A549 (cell line): ENCODE data around the gene ERLIN1. TPM values are rescaled to one million over a fixed set of nuclear protein-coding genes. Genes with fewer than 3 reads are reported as not detected.

ENCODE experiments used
- ATAC-seq, 2 experiments: fragments of 200-7000 bp in 1 of 2; fragments of >200 bp in 1 of 2; cut with Nextera tagmentation in 1 of 2; cut with Tn5 transposase in 1 of 2; 3 replicates each; pipeline versions ENCODE4 v1.8.0 to v1.9.1; 2018 to 2020; ENCODE audit warnings: mild to moderate bottlenecking in 1 of 2, moderate library complexity in 1 of 2
- CTCF ChIA-PET: fragments of 300-600 bp; sonication (Branson Sonifier 250); formaldehyde crosslinking; extraction: SDS; loops from one replicate; lab custom pipeline; 2021; ENCODE audit warnings: antibody characterized with exemption, inconsistent platforms; lab: Yijun Ruan, JAX
- POLR2A ChIA-PET: fragments of 350-600 bp; formaldehyde crosslinking; extraction: SDS; loops from one replicate; lab custom pipeline; 2021; ENCODE audit warnings: antibody characterized with exemption, inconsistent platforms; lab: Yijun Ruan, JAX
- DNase-seq, 2 experiments: peaks; one replicate each; pipeline versions ENCODE4 v3.0.0 to v3.0.0-alpha.2; 2011 to 2016; ENCODE audit warnings: low read depth in 1 of 2, low spot score in 1 of 2
- FAIRE-seq: peaks from 2 replicates; lab custom pipeline; 2011; peaks lifted over from hg19 to GRCh38; lab: Jason Lieb, UNC
- H3K27ac ChIP-seq, 2 experiments: fragments of >200 bp; sonication (Bioruptor Twin); formaldehyde crosslinking; 3 replicates each; pipeline ENCODE4 v1.5.1; 2016 to 2017
- H3K4me1 ChIP-seq: fragments of >200 bp; sonication (Bioruptor Twin); formaldehyde crosslinking; 3 replicates; pipeline ENCODE4 v1.6.1; 2016
- H3K4me2 ChIP-seq: fragments of >200 bp; sonication (Bioruptor Twin); formaldehyde crosslinking; 3 replicates; pipeline ENCODE4 v1.6.1; 2016
- H3K4me3 ChIP-seq: fragments of >200 bp; sonication (Bioruptor Twin); formaldehyde crosslinking; 3 replicates; pipeline ENCODE4 v1.5.1; 2016
- H3K9me3 ChIP-seq: fragments of >200 bp; sonication (Bioruptor Twin); formaldehyde crosslinking; 3 replicates; pipeline ENCODE4 v1.6.1; 2016
- CBX2 ChIP-seq: fragments of 200-600 bp; sonication (generic); IDR thresholded peaks from 2 replicates; pipeline ENCODE4 v1.6.1; 2016; ENCODE audit warnings: low read depth, mild to moderate bottlenecking, borderline replicate concordance
- CEBPB ChIP-seq, 2 experiments: fragments of >200 bp in 1 of 2; sonication (Bioruptor Twin) in 1 of 2; formaldehyde crosslinking in 1 of 2; IDR thresholded peaks; 2 replicates each; pipeline ENCODE4 v1.6.1; 2012 to 2016
- CHD2 ChIP-seq: fragments of 150-350 bp; IDR thresholded peaks from 2 replicates; pipeline ENCODE4 v1.6.1; 2014; ENCODE audit warnings: low read length; ENCODE audit not compliant: partially characterized antibody
- EHF ChIP-seq: fragments of 250-450 bp; sonication (Bioruptor Pico); IDR thresholded peaks from 2 replicates; pipeline ENCODE4 v1.5.0; 2020; ENCODE audit warnings: mild to moderate bottlenecking
- EHMT2 ChIP-seq: fragments of 200-600 bp; sonication (generic); IDR thresholded peaks from 2 replicates; pipeline ENCODE4 v1.6.1; 2016; ENCODE audit warnings: antibody characterized with exemption, low read depth, mild to moderate bottlenecking, moderate library complexity
- EP300 ChIP-seq, 2 experiments: fragments of >200 bp; sonication (Bioruptor Twin); formaldehyde crosslinking; IDR thresholded peaks; 2 replicates in 1 of 2; 3 replicates in 1 of 2; pipeline ENCODE4 v1.6.1; 2016 to 2017
- HOXA7 ChIP-seq: fragments of 250-450 bp; sonication (Bioruptor Pico); IDR thresholded peaks from 2 replicates; pipeline ENCODE4 v1.5.0; 2020; ENCODE audit warnings: mild to moderate bottlenecking, moderate library complexity
- HOXB13 ChIP-seq: fragments of 250-450 bp; sonication (Bioruptor Pico); IDR thresholded peaks from 2 replicates; pipeline ENCODE4 v1.5.0; 2020; ENCODE audit warnings: low read depth, mild to moderate bottlenecking, moderate library complexity
- HOXB5 ChIP-seq: fragments of 250-450 bp; sonication (Bioruptor Pico); IDR thresholded peaks from 2 replicates; pipeline ENCODE4 v1.5.0; 2020; ENCODE audit warnings: mild to moderate bottlenecking, moderate library complexity
- JUN ChIP-seq, 2 experiments: fragments of >200 bp; sonication (Bioruptor Twin); formaldehyde crosslinking; IDR thresholded peaks; 2 replicates in 1 of 2; 3 replicates in 1 of 2; pipeline ENCODE4 v1.6.1; 2016 to 2017
- KDM5A ChIP-seq: fragments of 200-600 bp; sonication (generic); IDR thresholded peaks from 2 replicates; pipeline ENCODE4 v1.6.1; 2016; ENCODE audit warnings: antibody characterized with exemption, mild to moderate bottlenecking
- MAZ ChIP-seq: fragments of 150-350 bp; IDR thresholded peaks from 2 replicates; pipeline ENCODE4 v1.6.1; 2014; ENCODE audit warnings: antibody characterized with exemption, low read depth, low read length, borderline replicate concordance
- MYC ChIP-seq: IDR thresholded peaks from 2 replicates; pipeline ENCODE4 v1.6.1; 2012; ENCODE audit warnings: mild to moderate bottlenecking, inconsistent platforms, low read length, improper control_type of control experiment, borderline replicate concordance
- NFE2L2 ChIP-seq: fragments of 150-350 bp; conservative IDR thresholded peaks from 2 replicates; pipeline ENCODE4 v1.6.1; 2014; ENCODE audit warnings: low read length
- PHF8 ChIP-seq: fragments of 200-600 bp; sonication (generic); IDR thresholded peaks from 2 replicates; pipeline ENCODE4 v1.6.1; 2016; ENCODE audit warnings: low read depth, mild to moderate bottlenecking, antibody characterized with exemption, moderate library complexity, borderline replicate concordance
- RAD21 ChIP-seq, 2 experiments: fragments of >200 bp in 1 of 2; sonication (Bioruptor Twin) in 1 of 2; formaldehyde crosslinking in 1 of 2; IDR thresholded peaks in 1 of 2; conservative IDR thresholded peaks in 1 of 2; 2 replicates in 1 of 2; 3 replicates in 1 of 2; pipeline ENCODE4 v1.6.1; 2012 to 2018; ENCODE audit warnings: inconsistent platforms in 1 of 2
- TFCP2L1 ChIP-seq: fragments of 250-450 bp; sonication (Bioruptor Pico); IDR thresholded peaks from 2 replicates; pipeline ENCODE4 v1.5.0; 2021; ENCODE audit warnings: mild to moderate bottlenecking
- ZC3H11A ChIP-seq: fragments of 450-650 bp; IDR thresholded peaks from 2 replicates; pipeline ENCODE4 v1.6.1; 2014; ENCODE audit warnings: antibody characterized with exemption, mild to moderate bottlenecking
- ZNF302 ChIP-seq: fragments of 250-450 bp; sonication (Bioruptor Pico); IDR thresholded peaks from 2 replicates; pipeline ENCODE4 v1.9.0; 2021; ENCODE audit warnings: inconsistent platforms, mild to moderate bottlenecking, moderate library complexity
- WGBS: methylation state at CpG from one replicate; pipeline ENCODE4 v1.1.6; 2017; ENCODE audit errors: missing lambda C conversion rate; 5-methylcytosine and 5-hydroxymethylcytosine counted together
- polyA plus RNA-seq, 4 experiments: library from polyadenylated mRNA; depleted of rRNA in 3 of 4; stranded (reverse); fragments of >200 nt; fragmentation: RNase III in 1 of 4; extraction: RNeasy Plus Mini Kit Qiagen cat#74134 plus additional on column Dnase treatment in 1 of 4; gene quantifications; 2 replicates in 3 of 4; 3 replicates in 1 of 4; pipeline ENCODE4 v1.2.3, GENCODE V29; 2011 to 2017
- TF ChIP-seq, protein P1 (sequence below): IDR thresholded peaks from 2 replicates; pipeline ENCODE4 v1.6.1; 2012
- TF ChIP-seq, protein P2 (sequence below): fragments of 150-350 bp; IDR thresholded peaks from 2 replicates; pipeline ENCODE4 v1.6.1; 2014; ENCODE audit warnings: low read depth, mild to moderate bottlenecking, low read length
- TF ChIP-seq, protein P3 (sequence below): fragments of >200 bp; sonication (Bioruptor Twin); formaldehyde crosslinking; IDR thresholded peaks from 2 replicates; pipeline ENCODE4 v1.6.1; 2016

Gene ERLIN1
- polyA plus RNA-seq, 2 of the 4 experiments (the other 2 are of a cell fraction), result 62.8 to 78.4 TPM

DNA sequence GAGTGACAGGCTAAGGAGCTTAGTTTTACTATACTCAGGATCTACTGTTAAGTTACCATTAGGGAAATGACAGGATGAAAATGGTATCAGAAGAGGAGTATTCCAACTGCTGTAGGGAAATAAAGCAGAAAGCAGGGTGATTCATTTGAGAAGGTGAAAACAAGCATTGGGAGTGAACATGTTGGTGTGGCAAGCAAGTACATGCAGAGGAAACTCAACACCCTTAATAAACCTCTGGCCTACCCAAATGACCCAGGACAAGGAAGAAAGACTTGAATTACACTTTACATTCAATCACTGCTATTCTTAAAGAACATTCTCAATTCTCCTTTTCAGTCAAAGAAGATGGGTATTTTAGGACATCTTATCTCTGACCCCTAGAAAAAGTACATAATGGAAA is 28.7 kb downstream of the ERLIN1 start:
- POLR2A ChIA-PET, result no interaction called here
- H3K27ac ChIP-seq, result no peak overlapping the region
- H3K4me1 ChIP-seq, result no peaks in the 10 kb centered on the region
- H3K9me3 ChIP-seq, result no peaks in the 10 kb centered on the region
- FAIRE-seq, result no peak
- no peak overlapping the region for H3K4me3 ChIP-seq
- no peak for DNase-seq
- CTCF ChIA-PET, result interaction anchor here (1.2 to 1.3 kb wide), 2 partner anchors 17 to 111 kb away, joined by 3 read pairs; no protein-coding TSS in a partner anchor
- H3K4me2 ChIP-seq, result no peak overlapping the region
- no peak for TF ChIP-seq CHD2
- no peak for TF ChIP-seq MAZ
- no peak for TF ChIP-seq ZNF302
- TF ChIP-seq, protein P1, sequence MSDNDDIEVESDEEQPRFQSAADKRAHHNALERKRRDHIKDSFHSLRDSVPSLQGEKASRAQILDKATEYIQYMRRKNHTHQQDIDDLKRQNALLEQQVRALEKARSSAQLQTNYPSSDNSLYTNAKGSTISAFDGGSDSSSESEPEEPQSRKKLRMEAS, result no peak
- no peak for TF ChIP-seq PHF8
- no peak for TF ChIP-seq ZC3H11A
- no peak for TF ChIP-seq HOXA7
- TF ChIP-seq, protein P2, sequence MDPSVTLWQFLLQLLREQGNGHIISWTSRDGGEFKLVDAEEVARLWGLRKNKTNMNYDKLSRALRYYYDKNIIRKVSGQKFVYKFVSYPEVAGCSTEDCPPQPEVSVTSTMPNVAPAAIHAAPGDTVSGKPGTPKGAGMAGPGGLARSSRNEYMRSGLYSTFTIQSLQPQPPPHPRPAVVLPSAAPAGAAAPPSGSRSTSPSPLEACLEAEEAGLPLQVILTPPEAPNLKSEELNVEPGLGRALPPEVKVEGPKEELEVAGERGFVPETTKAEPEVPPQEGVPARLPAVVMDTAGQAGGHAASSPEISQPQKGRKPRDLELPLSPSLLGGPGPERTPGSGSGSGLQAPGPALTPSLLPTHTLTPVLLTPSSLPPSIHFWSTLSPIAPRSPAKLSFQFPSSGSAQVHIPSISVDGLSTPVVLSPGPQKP, result no peak
- TF ChIP-seq KDM5A, result no peak
- no peak for TF ChIP-seq EP300 (IDR thresholded peaks at IDR 0.05)
- TF ChIP-seq TFCP2L1 (CRISPR knock-in tag), result no peak
- TF ChIP-seq, protein P3, sequence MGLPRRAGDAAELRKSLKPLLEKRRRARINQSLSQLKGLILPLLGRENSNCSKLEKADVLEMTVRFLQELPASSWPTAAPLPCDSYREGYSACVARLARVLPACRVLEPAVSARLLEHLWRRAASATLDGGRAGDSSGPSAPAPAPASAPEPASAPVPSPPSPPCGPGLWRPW, result no peak
- no peak for ATAC-seq

DNA sequence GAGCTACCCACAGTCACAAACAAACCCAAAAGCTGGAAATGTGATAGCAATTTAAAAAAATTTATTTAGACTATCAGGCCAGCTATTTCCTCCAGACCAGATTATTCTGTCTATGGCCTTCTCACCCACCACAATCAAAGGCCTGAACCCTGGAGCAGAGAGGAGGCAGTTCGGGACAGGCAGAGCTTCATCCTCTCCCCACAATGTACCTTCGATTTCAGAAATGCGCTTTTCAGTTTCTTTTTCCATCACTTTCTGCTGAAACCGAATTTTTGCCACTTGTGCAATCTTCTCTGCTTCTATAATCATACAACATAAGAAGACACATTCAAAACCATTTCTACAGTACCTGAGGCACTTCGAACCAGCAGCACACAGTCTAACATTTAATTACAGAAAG is 29.9 kb downstream of the ERLIN1 start:
- WGBS, result 94% methylated on average over 5 of the region's 5 CpGs
- H3K4me1 ChIP-seq, result no peaks in the 10 kb centered on the region
- H3K4me2 ChIP-seq, result no peak overlapping the region
- POLR2A ChIA-PET, result no interaction called here
- H3K27ac ChIP-seq, result no peak overlapping the region
- TF ChIP-seq JUN (IDR thresholded peaks at IDR 0.05) (no peak), EHF (no peak), CEBPB (IDR thresholded peaks at IDR 0.05) (no peak)
- TF ChIP-seq, all 56 proteins: peak for 0
- Histone ChIP-seq H3K4me3 (no peak overlapping the region), H3K9me3 (no peaks in the 10 kb centered on the region)
- FAIRE-seq, result no peak
- DNase-seq, result no peak
- no peak for ATAC-seq
- CTCF ChIA-PET, result interaction anchor here (0.6 to 1.8 kb wide), 7 partner anchors 16 to 931 kb away, joined by 3 to 7 read pairs (median 3); no protein-coding TSS in a partner anchor

DNA sequence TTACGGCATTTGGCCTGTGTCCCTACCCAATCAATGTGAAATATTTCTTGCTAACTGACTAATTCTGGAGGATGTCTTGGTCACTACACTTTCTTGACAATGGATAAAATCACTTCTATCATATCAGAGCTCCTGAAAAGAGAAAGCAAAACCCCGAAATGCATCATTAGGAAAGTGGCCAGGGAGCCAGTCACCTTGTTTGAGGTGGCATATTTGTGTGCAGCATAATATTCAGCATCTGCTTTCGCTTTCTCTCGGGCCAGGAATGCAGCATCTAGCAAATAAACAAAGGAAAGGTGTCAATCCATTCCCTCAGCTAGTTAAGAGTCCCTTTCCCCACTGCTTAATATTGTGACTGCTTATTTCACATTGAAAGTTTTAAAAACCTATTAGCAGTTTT is 31.2 kb downstream of the ERLIN1 start:
- no peaks in the 10 kb centered on the region for H3K9me3 ChIP-seq
- H3K27ac ChIP-seq, result no peak overlapping the region
- no peak overlapping the region for H3K4me3 ChIP-seq
- ChIA-PET POLR2A (no interaction called here), CTCF (interaction anchor here (0.6 to 2.1 kb wide), 6 partner anchors 19 to 295 kb away, joined by 3 to 7 read pairs (median 4); partner anchors contain the start of genes CPN1 and DNMBP)
- no peak for TF ChIP-seq NFE2L2
- FAIRE-seq (no peak), ATAC-seq (no peak), DNase-seq (no peak)
- no peaks in the 10 kb centered on the region for H3K4me1 ChIP-seq
- no peak overlapping the region for H3K4me2 ChIP-seq
- 92% methylated on average over 4 of the region's 4 CpGs for WGBS

DNA sequence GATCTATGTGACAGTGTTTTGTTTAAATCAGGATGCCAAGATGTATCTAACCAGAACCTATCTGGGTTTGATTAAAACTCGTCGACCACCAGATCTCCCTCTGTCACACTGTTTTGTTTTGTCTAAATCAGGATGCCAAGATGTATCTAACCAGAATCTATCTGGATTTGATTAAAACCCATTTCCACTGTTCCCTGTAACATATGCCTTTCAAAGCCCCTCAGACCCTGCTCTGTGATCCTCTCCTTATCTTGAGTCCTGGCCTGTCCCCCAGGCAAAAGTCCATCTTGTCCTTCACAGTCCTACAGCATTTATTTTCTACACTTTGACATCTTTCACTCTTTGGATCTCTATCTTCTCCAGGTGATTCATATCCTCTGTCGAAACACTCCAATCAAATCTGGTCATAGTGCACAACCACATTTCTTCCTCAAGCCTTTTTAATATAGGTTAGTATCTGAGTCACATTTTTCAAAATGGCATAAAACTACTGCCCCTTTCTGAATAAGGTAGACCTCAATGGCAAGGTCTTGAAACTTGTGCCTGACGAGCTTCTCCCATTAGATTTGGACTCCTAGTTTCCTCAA is 32.5 kb downstream of the ERLIN1 start:
- Histone ChIP-seq H3K4me1 (0 out of 3 replicates have a peak, but pooled peaks cover 4% of the 10 kb centered on the region), H3K9me3 (no peaks in the 10 kb centered on the region), H3K4me3 (no peak overlapping the region), H3K27ac (no peak overlapping the region), H3K4me2 (no peak overlapping the region)
- ATAC-seq (no peak), DNase-seq (no peak), FAIRE-seq (no peak)
- ChIA-PET POLR2A (interaction anchor here (0.6 kb wide), 1 partner anchor 147 kb away, joined by 4 read pairs; no protein-coding TSS in a partner anchor), CTCF (interaction anchor here (0.6 to 2.1 kb wide), 3 partner anchors 9 to 143 kb away, joined by 3 to 6 read pairs (median 4); partner anchors contain the start of gene DNMBP)
- TF ChIP-seq, protein P1, result no peak
- no peak for TF ChIP-seq MYC
- TF ChIP-seq CBX2, result no peak
- TF ChIP-seq RAD21 (conservative IDR thresholded peaks at IDR 0.05 in 1 of 2, IDR thresholded peaks at IDR 0.05 in 1 of 2), result no peak
- no peak for TF ChIP-seq HOXB13 (CRISPR knock-in tag)
- no peak for TF ChIP-seq EHMT2
- no peak for TF ChIP-seq NFE2L2
- TF ChIP-seq HOXB5 (CRISPR knock-in tag), result no peak
- 90% methylated on average over 4 of the region's 4 CpGs for WGBS
